GM20000 (cell line): Measurements from ENCODE around the gene KDM4B.
A peak's percentile ranks its signal among the peaks of the same experiment; 100 is the strongest.

ENCODE experiments used
- DNase-seq: peaks from one replicate; pipeline ENCODE4 v3.0.0; 2012; ENCODE audit warnings: low spot score
- TF ChIP-seq, protein P1 (sequence below): IDR thresholded peaks from 2 replicates; pipeline ENCODE4 v1.5.1; 2012; ENCODE audit warnings: mild to moderate bottlenecking, control low read depth; ENCODE audit errors: extremely low read depth, missing control alignments

Gene KDM4B

DNA sequence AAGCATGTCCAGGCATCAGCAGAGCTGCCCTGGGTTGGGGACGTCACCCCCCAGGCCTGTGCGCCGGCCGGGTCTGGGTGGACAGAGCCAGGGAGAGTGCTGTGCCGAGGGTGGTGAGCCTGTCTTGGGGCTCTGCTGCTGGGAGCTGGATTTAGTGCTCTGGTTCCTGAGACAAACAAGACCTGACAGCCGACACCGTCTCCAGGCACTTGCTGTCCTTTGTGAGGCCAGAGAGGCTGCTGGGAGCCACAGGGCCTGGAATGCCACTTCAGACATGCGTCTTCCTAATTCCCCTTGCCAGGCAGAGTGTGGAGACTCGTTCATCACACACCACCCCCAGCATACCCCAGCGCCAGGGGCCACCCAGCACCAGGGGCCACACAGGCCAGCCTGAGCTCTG is 165.8 kb downstream of the KDM4B start:
- TF ChIP-seq, protein P1, sequence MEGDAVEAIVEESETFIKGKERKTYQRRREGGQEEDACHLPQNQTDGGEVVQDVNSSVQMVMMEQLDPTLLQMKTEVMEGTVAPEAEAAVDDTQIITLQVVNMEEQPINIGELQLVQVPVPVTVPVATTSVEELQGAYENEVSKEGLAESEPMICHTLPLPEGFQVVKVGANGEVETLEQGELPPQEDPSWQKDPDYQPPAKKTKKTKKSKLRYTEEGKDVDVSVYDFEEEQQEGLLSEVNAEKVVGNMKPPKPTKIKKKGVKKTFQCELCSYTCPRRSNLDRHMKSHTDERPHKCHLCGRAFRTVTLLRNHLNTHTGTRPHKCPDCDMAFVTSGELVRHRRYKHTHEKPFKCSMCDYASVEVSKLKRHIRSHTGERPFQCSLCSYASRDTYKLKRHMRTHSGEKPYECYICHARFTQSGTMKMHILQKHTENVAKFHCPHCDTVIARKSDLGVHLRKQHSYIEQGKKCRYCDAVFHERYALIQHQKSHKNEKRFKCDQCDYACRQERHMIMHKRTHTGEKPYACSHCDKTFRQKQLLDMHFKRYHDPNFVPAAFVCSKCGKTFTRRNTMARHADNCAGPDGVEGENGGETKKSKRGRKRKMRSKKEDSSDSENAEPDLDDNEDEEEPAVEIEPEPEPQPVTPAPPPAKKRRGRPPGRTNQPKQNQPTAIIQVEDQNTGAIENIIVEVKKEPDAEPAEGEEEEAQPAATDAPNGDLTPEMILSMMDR: no peak

DNA sequence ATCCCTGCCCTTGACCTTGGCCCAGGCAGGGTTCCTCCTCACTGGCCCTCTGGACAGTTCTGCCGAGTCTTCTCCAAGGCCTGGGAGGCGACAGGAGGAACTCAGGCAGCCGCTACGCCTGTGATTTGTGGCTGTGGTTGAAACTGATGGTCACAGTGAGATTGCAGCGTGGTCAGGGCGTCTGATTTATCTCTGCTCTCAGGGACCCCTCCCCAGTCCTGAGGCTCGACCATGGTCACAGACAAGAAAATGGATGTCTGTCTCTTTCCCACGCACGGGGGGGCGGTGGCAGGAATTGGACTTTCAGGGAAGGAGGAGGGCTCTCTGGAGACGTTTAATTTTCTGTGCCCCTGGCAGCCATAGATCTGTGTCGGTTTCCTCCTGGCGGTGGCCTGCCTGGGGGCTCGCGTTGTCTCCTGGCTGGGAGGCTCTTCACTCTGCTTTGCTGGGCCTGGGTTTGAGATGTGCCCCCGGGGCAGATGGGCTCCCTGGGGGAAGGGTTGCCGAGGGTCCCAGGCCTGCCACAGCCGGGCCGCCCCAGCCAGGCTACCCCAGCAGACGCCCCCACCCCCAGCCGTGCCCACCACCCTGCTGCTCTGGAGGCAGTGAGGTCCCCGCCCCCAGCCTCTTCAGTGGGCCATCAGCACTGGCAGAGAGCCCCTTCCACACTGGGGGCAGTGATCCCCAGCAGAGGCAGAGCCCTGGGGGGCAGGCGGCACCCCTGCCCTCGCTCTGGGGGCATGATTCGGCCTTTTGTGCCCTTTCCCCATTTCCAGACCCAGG is 167.4 kb downstream of the KDM4B start:
- no peak for DNase-seq
- TF ChIP-seq, protein P1: no peak

More for the DNA sequence above, 165.8 kb downstream of the KDM4B start:
- DNase-seq: no peak

DNA sequence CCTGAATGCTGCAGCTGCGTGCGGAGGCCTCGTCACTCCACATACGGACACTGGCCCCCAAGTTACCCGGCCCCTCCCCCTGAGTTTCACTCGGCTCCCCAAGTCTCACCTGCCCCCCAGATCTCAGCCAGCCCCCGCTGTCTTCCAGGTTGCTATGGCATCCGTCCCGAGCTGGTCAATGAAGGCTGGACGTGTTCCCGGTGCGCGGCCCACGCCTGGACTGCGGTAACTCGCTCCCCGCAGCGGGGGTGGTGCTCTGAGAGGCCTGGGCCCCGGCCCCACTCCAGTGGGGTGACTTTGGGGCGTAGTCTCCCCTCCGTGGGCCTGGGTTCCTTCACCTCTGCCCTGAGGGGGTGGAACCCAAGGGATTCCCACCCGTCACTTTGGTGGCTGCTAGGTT is 168.2 kb downstream of the KDM4B start:
- DNase-seq: no peak
- TF ChIP-seq, protein P1: no peak

DNA sequence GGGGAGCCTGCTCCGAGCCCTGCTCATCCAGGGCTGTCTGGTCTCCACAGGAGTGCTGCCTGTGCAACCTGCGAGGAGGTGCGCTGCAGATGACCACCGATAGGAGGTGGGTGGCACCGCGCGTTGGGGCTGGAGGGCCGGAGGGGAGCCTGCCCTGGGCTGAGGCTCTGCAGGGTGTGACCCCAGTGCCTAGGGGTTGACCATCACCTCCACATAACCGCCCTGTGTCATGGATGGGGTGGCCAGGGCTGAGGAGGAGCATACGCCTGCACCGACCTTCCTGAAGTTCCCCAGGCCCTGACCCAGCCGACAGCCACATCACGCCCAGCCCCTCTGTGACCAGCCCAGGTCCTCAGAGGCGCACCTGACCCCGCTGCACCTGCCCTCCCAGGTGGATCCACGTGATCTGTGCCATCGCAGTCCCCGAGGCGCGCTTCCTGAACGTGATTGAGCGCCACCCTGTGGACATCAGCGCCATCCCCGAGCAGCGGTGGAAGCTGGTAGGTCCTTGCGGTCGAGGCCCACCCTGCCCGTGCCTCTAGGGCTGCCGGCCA is 168.7 kb downstream of the KDM4B start:
- DNase-seq: no peak
- TF ChIP-seq, protein P1: no peak

DNA sequence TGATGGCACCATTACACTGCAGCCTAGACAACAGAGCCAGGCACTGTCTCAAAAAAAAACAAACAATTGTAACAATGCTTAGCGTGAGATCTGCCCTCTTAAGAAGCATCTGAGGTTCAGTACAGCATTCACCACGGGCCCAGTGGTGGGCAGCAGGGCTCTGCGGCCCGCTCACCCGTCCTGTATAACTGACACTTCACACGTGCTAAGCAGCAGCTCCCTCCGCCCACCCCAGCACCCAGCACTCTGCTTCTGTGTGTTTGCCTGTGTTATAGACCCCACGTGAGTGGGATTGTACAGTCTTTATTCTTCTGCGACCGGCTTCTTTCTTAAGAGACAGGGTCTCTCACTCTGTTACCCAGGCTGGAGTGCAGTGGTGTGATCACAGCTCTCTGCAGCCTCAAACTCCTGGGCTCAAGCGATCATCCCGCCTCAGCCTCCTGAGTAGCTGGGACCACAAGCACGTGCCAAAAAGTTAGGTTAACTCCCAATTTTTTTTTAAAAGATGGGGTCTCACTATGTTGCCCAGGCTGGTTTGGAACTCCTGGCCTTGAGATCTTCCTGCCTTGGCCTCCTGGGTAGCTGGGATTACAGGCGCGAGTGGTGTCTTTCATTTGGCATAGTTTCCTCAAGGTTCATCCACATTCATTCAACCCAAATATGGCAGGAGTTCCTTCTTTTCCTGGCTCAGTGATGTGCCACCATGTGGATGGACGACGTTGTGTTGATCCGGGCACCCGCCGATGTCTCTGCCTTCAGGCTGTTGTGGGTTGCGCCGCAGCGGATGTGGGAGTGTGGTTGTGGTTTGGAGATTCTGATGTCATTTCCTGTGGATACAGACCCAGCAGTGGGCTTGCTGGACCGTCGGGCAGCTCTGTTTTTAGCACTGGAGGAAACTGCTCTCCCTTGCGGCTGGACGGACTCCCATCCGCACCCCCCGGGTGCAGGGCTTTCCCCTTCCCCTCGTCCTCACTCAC is 170.0 kb downstream of the KDM4B start:
- peak; percentile 88 for DNase-seq
- TF ChIP-seq, protein P1: no peak

DNA sequence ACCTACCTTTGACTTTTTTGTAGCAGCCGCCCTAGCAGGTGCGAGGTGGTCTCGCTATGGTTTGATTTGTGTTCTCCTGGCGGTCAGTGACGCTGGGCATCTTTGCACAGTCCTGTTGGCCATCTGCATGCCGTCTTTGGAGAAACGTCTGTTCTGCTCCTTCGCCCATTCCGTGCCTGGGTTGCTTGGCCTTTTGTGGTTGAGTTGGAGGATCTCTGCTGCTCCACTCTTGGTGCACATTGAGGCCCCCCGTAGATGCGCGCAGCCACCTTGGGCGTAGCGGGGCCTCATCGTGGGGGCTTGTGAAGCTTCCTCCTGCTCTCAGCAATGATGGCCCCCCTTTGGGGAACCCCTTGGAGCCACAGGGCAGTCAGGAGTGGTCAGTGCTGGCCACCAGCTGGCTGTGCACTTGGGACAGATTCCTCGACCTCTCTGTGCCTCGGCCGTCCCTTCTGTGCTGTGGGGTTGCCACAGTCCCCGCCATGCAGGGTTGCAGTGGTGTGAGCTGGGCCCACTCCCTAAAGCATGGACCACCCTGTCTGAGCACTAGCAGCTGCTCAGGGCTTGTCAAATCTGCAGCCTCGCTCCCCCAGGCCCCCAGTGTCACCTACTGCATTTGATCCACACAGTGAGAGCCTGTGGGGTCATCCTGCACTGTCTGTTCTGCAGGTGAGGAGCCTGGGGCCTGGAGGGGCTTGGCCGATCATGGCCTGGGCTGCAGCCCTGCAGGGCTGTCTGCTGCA is 170.8 kb downstream of the KDM4B start:
- no peak for DNase-seq
- TF ChIP-seq, protein P1: no peak
